DND-41 (cell line): ENCODE data around the gene KLK1.

Experiments
- ATAC-seq: fragments of 200-7000 bp; cut with Tn5 transposase; 3 replicates; pipeline ENCODE4 v1.9.1; 2021; ENCODE audit warnings: low read depth; ENCODE audit not compliant: insufficient read depth
- DNase-seq: peaks from one replicate; pipeline ENCODE4 v3.0.0-alpha.2; 2020
- H2AFZ ChIP-seq: 2 replicates; pipeline ENCODE4 v1.6.0; 2012; ENCODE audit warnings: low read depth, low read length
- H3K27ac ChIP-seq: 2 replicates; pipeline ENCODE4 v1.5.1; 2012; ENCODE audit warnings: low read length, inconsistent platforms
- H3K27me3 ChIP-seq: fragments of 200-600 bp; sonication (generic); 2 replicates; pipeline ENCODE4 v1.6.0; 2012; ENCODE audit warnings: low read length, mild to moderate bottlenecking, inconsistent platforms; ENCODE audit not compliant: insufficient read depth, poor library complexity
- H3K36me3 ChIP-seq: 2 replicates; pipeline ENCODE4 v1.5.1; 2012; ENCODE audit warnings: low read length, inconsistent platforms; ENCODE audit not compliant: insufficient read depth
- H3K4me1 ChIP-seq: 2 replicates; pipeline ENCODE4 v1.5.1; 2012; ENCODE audit warnings: mild to moderate bottlenecking, low read length; ENCODE audit not compliant: insufficient read depth
- H3K4me2 ChIP-seq: 2 replicates; pipeline ENCODE4 v1.6.0; 2012; ENCODE audit warnings: mild to moderate bottlenecking, moderate library complexity, low read length, inconsistent platforms; ENCODE audit not compliant: insufficient read depth
- H3K4me3 ChIP-seq, 2 experiments: fragments of 200-600 bp in 1 of 2; shearing (Covaris generic) in 1 of 2; 2 replicates each; pipeline ENCODE4 v1.5.1; 2012 to 2016; ENCODE audit warnings: inconsistent platforms in 2 of 2, low read length in 2 of 2, mild to moderate bottlenecking in 2 of 2, low read depth in 1 of 2, moderate library complexity in 1 of 2
- H3K79me2 ChIP-seq: 2 replicates; pipeline ENCODE4 v1.6.0; 2012; ENCODE audit warnings: low read length, inconsistent platforms; ENCODE audit not compliant: insufficient read depth
- H3K9ac ChIP-seq: 2 replicates; pipeline ENCODE4 v1.6.0; 2012; ENCODE audit warnings: low read depth, mild to moderate bottlenecking, inconsistent platforms, low read length, moderate library complexity
- H3K9me3 ChIP-seq: 2 replicates; pipeline ENCODE4 v1.5.1; 2012; ENCODE audit warnings: low read length, moderate library complexity, mild to moderate bottlenecking, inconsistent platforms; ENCODE audit not compliant: insufficient read depth, severe bottlenecking
- H4K20me1 ChIP-seq: 2 replicates; pipeline ENCODE4 v1.6.0; 2012; ENCODE audit warnings: low read length; ENCODE audit not compliant: insufficient read depth
- EZH2 ChIP-seq: IDR thresholded peaks from 3 replicates; pipeline ENCODE4 v1.6.1; 2012; ENCODE audit warnings: borderline replicate concordance, low read depth, mild to moderate bottlenecking, moderate library complexity, low read length, inconsistent platforms; ENCODE audit not compliant: severe bottlenecking
- TF ChIP-seq, protein P1 (sequence below): IDR thresholded peaks from 2 replicates; pipeline ENCODE4 v1.5.1; 2012; ENCODE audit warnings: borderline replicate concordance, low read length, moderate library complexity, mild to moderate bottlenecking; ENCODE audit not compliant: poor library complexity, severe bottlenecking; ENCODE audit errors: extremely low read depth

KLK1 gene

DNA sequence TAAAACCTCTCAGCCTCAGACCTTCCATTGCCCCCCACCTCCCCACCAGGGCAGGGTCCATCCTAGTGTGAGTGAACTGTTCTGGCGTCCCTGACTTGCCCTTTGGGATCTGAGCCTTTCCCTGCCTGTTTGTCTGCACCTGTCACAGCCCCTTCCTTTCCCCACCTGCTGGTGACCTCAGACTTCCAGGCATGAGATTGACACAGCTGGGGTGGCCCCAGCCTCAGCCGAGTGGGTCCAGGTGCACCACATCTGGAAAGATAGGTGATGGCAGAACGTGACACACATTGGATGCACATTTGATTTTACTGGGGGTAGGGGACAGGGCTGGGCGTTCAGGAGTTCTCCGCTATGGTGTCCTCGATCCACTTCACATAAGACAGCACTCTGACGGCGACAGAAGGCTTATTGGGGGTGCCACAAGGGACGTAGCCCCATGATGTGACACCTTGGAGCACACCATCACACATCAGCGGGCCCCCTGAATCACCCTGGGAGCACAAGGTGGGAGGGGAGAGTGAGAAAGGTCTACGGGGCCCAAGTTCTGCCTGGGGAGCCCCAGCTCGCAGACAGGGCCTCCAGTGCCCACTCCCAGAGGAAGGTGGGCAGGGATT, 4.6 kb downstream of the KLK1 start:
- Histone ChIP-seq H2AFZ (no peak overlapping the region), H3K4me2 (no peak overlapping the region), H3K79me2 (no peaks in the 10 kb centered on the region), H3K9ac (no peak overlapping the region), H3K36me3 (no peaks in the 10 kb centered on the region), H3K4me1 (peaks cover 7% of the 10 kb centered on the region), H3K27me3 (peaks cover 18% of the 10 kb centered on the region), H3K27ac (no peak overlapping the region), H3K4me3 (no peak overlapping the region), H3K9me3 (no peaks in the 10 kb centered on the region), H4K20me1 (no peaks in the 10 kb centered on the region)
- ATAC-seq (no peak), DNase-seq (no peak)
- no peak for TF ChIP-seq EZH2
- TF ChIP-seq, protein P1, sequence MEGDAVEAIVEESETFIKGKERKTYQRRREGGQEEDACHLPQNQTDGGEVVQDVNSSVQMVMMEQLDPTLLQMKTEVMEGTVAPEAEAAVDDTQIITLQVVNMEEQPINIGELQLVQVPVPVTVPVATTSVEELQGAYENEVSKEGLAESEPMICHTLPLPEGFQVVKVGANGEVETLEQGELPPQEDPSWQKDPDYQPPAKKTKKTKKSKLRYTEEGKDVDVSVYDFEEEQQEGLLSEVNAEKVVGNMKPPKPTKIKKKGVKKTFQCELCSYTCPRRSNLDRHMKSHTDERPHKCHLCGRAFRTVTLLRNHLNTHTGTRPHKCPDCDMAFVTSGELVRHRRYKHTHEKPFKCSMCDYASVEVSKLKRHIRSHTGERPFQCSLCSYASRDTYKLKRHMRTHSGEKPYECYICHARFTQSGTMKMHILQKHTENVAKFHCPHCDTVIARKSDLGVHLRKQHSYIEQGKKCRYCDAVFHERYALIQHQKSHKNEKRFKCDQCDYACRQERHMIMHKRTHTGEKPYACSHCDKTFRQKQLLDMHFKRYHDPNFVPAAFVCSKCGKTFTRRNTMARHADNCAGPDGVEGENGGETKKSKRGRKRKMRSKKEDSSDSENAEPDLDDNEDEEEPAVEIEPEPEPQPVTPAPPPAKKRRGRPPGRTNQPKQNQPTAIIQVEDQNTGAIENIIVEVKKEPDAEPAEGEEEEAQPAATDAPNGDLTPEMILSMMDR = no peak

GRCh38 chr19:50817941-50818858, 5.4 kb downstream of the KLK1 start:
- DNase-seq (no peak), ATAC-seq (no peak)
- TF ChIP-seq, protein P1 = no peak
- TF ChIP-seq EZH2 = no peak
- Histone ChIP-seq H3K27ac (no peak overlapping the region), H2AFZ (no peak overlapping the region), H3K27me3 (peaks cover 18% of the 10 kb centered on the region), H3K4me3 (no peak overlapping the region), H4K20me1 (no peaks in the 10 kb centered on the region), H3K4me1 (peaks cover 7% of the 10 kb centered on the region), H3K9ac (no peak overlapping the region), H3K79me2 (no peaks in the 10 kb centered on the region), H3K4me2 (no peak overlapping the region), H3K9me3 (no peaks in the 10 kb centered on the region), H3K36me3 (no peaks in the 10 kb centered on the region)

- Histone ChIP-seq H3K4me3 (no peak overlapping the region), H2AFZ (no peak overlapping the region), H3K9ac (no peak overlapping the region), H4K20me1 (no peaks in the 10 kb centered on the region), H3K27me3 (peaks cover 7% of the 10 kb centered on the region), H3K36me3 (no peaks in the 10 kb centered on the region), H3K9me3 (no peaks in the 10 kb centered on the region), H3K79me2 (no peaks in the 10 kb centered on the region), H3K4me2 (no peak overlapping the region), H3K27ac (no peak overlapping the region), H3K4me1 (peaks cover 1% of the 10 kb centered on the region; the same call in 1 of the 2 replicates)
- no peak for DNase-seq
- no peak for ATAC-seq
- TF ChIP-seq EZH2 = no peak
- TF ChIP-seq, protein P1 = no peak
Observed at GRCh38 chr19:50815439-50815838, 8.1 kb downstream of the KLK1 start.
